ENCODE data around the gene KRT13.

- TF ChIP-seq CTCF (IDR thresholded peaks at IDR 0.05) (no peak), POLR2A (IDR thresholded peaks at IDR 0.05) (no peak)
Measured at GRCh38 chr17:41456204-41456603, 49.2 kb downstream of the KRT13 start.

All from body of pancreas (tissue), 4 donors.